HepG2 (cell line): ENCODE data around the gene SIGMAR1. TPM values are rescaled to one million over a fixed set of nuclear protein-coding genes. Genes with fewer than 3 reads are reported as not detected.

Source experiments
- HHEX ChIP-seq: IDR thresholded peaks from 2 replicates; pipeline ENCODE4 v1.6.1; 2016; ENCODE audit warnings: control low read depth
- HMG20B ChIP-seq: conservative IDR thresholded peaks from 2 replicates; pipeline ENCODE4 v1.6.1; 2016; ENCODE audit warnings: missing genetic modification reagents, missing compliant biosample characterization
- HNRNPL ChIP-seq: fragments of 200-400 bp; formaldehyde crosslinking; IDR thresholded peaks from 2 replicates; pipeline ENCODE4 v1.6.1; 2017; ENCODE audit warnings: mild to moderate bottlenecking, low read depth, low read length
- HNRNPUL1 ChIP-seq: fragments of 200-400 bp; formaldehyde crosslinking; IDR thresholded peaks from 2 replicates; pipeline ENCODE4 v1.6.1; 2017; ENCODE audit warnings: low read depth, mild to moderate bottlenecking, low read length, moderate library complexity
- IRX3 ChIP-seq: sonication (generic); formaldehyde crosslinking; IDR thresholded peaks from 2 replicates; pipeline ENCODE4 v1.8.1; 2023; ENCODE audit warnings: mild to moderate bottlenecking, low read depth, missing genetic modification reagents, borderline replicate concordance
- ISL2 ChIP-seq: sonication (generic); formaldehyde crosslinking; IDR thresholded peaks from 2 replicates; pipeline ENCODE4 v1.5.0; 2020; ENCODE audit warnings: missing genetic modification reagents
- KLF6 ChIP-seq: IDR thresholded peaks from 2 replicates; pipeline ENCODE4 v1.8.0; 2016; ENCODE audit warnings: missing biosample characterization, missing genetic modification reagents
- KLF9 ChIP-seq: IDR thresholded peaks from 2 replicates; pipeline ENCODE4 v1.6.1; 2016; ENCODE audit warnings: low read depth
- MED13 ChIP-seq: sonication (generic); formaldehyde crosslinking; IDR thresholded peaks from 2 replicates; pipeline ENCODE4 v1.5.0; 2020; ENCODE audit warnings: missing genetic modification reagents
- MLLT10 ChIP-seq: sonication (generic); formaldehyde crosslinking; IDR thresholded peaks from 2 replicates; pipeline ENCODE4 v1.4.0; 2020; ENCODE audit warnings: missing genetic modification reagents
- NFIB ChIP-seq: sonication (generic); formaldehyde crosslinking; IDR thresholded peaks from 2 replicates; pipeline ENCODE4 v1.9.0; 2021; ENCODE audit warnings: missing genetic modification reagents, mild to moderate bottlenecking, borderline replicate concordance
- NFKBIZ ChIP-seq: IDR thresholded peaks from 2 replicates; pipeline ENCODE4 v1.6.1; 2018; ENCODE audit warnings: missing genetic modification reagents, missing compliant biosample characterization
- PHF21A ChIP-seq: sonication (generic); formaldehyde crosslinking; IDR thresholded peaks from 2 replicates; pipeline ENCODE4 v1.5.0; 2020; ENCODE audit warnings: mild to moderate bottlenecking, missing genetic modification reagents
- POLR2A ChIP-seq, 2 experiments: IDR thresholded peaks; 2 replicates each; pipeline ENCODE4 v1.6.1; 2011; ENCODE audit warnings: low read depth in 2 of 2, low read length in 2 of 2, mild to moderate bottlenecking in 1 of 2, moderate library complexity in 1 of 2; ENCODE audit not compliant: insufficient read depth in 1 of 2
- SMYD3 ChIP-seq: sonication (generic); formaldehyde crosslinking; IDR thresholded peaks from 2 replicates; pipeline ENCODE4 v1.8.1; 2023; ENCODE audit warnings: mild to moderate bottlenecking, missing genetic modification reagents
- TCF7 ChIP-seq: sonication (generic); IDR thresholded peaks from 2 replicates; pipeline ENCODE4 v1.6.1; 2016; ENCODE audit warnings: antibody characterized with exemption, low read depth
- TRIM24 ChIP-seq: sonication (generic); formaldehyde crosslinking; IDR thresholded peaks from 2 replicates; pipeline ENCODE4 v1.8.0; 2022; ENCODE audit warnings: mild to moderate bottlenecking, missing genetic modification reagents
- ZKSCAN1 ChIP-seq: fragments of 150-350 bp; IDR thresholded peaks from 2 replicates; pipeline ENCODE4 v1.6.1; 2014; ENCODE audit warnings: low read length
- ZNF230 ChIP-seq: sonication (generic); formaldehyde crosslinking; IDR thresholded peaks from 2 replicates; pipeline ENCODE4 v1.4.0; 2020; ENCODE audit warnings: mild to moderate bottlenecking, missing genetic modification reagents
- ZNF441 ChIP-seq: sonication (generic); formaldehyde crosslinking; IDR thresholded peaks from 2 replicates; pipeline ENCODE4 v1.7.0; 2021; ENCODE audit warnings: missing genetic modification reagents, borderline replicate concordance
- ZNF550 ChIP-seq: sonication (generic); formaldehyde crosslinking; IDR thresholded peaks from 2 replicates; pipeline ENCODE4 v1.4.0; 2020; ENCODE audit warnings: mild to moderate bottlenecking, missing genetic modification reagents, borderline replicate concordance
- ZNF557 ChIP-seq: sonication (generic); formaldehyde crosslinking; IDR thresholded peaks from 2 replicates; pipeline ENCODE4 v1.4.0; 2020; ENCODE audit warnings: missing genetic modification reagents
- ZNF558 ChIP-seq: sonication (generic); formaldehyde crosslinking; IDR thresholded peaks from 2 replicates; pipeline ENCODE4 v1.9.0; 2022; ENCODE audit warnings: mild to moderate bottlenecking, missing genetic modification reagents, borderline replicate concordance
- ZNF660 ChIP-seq: sonication (generic); formaldehyde crosslinking; IDR thresholded peaks from 2 replicates; pipeline ENCODE4 v1.5.1; 2020; ENCODE audit warnings: mild to moderate bottlenecking, low read depth, missing genetic modification reagents, borderline replicate concordance
- ZNF891 ChIP-seq: sonication (generic); formaldehyde crosslinking; IDR thresholded peaks from 2 replicates; pipeline ENCODE4 v1.5.0; 2020; ENCODE audit warnings: mild to moderate bottlenecking, missing genetic modification reagents
- polyA plus RNA-seq, 8 experiments: library from polyadenylated mRNA; depleted of rRNA in 3 of 8; stranded (reverse) in 7 of 8; unstranded in 1 of 8; fragments of >200 nt; fragmentation: Illumina TruSeq in 4 of 8; extraction: Trizol in 4 of 8; gene quantifications; 2 replicates each; pipeline versions ENCODE4 v1.2.1 to v1.2.3, GENCODE V29; 2011 to 2016; ENCODE audit warnings: low read depth in 4 of 8, missing spikeins in 1 of 8, mixed read lengths in 1 of 8; ENCODE audit not compliant: insufficient read depth in 1 of 8
- total RNA-seq, 5 experiments: library from RNA; depleted of rRNA; stranded (reverse); fragments of >200 nt; fragmentation: Illumina TruSeq; extraction: Trizol; gene quantifications; 2 replicates each; pipeline ENCODE4 v1.2.3, GENCODE V29; 2016; ENCODE audit warnings: low read depth in 1 of 5
- TF ChIP-seq, protein P1 (sequence below): sonication (generic); formaldehyde crosslinking; IDR thresholded peaks from 2 replicates; pipeline ENCODE4 v1.5.0; 2020; ENCODE audit warnings: mild to moderate bottlenecking, missing genetic modification reagents, borderline replicate concordance
- TF ChIP-seq, protein P2 (sequence below): sonication (generic); formaldehyde crosslinking; IDR thresholded peaks from 2 replicates; pipeline ENCODE4 v1.4.0; 2020; ENCODE audit warnings: missing genetic modification reagents

SIGMAR1 gene
- total and polyA plus RNA-seq, 2 of the 13 experiments (the other 11 are each of a cell fraction or from before 2014, with no cell fraction given), result 38.9 to 60.8 TPM

DNA sequence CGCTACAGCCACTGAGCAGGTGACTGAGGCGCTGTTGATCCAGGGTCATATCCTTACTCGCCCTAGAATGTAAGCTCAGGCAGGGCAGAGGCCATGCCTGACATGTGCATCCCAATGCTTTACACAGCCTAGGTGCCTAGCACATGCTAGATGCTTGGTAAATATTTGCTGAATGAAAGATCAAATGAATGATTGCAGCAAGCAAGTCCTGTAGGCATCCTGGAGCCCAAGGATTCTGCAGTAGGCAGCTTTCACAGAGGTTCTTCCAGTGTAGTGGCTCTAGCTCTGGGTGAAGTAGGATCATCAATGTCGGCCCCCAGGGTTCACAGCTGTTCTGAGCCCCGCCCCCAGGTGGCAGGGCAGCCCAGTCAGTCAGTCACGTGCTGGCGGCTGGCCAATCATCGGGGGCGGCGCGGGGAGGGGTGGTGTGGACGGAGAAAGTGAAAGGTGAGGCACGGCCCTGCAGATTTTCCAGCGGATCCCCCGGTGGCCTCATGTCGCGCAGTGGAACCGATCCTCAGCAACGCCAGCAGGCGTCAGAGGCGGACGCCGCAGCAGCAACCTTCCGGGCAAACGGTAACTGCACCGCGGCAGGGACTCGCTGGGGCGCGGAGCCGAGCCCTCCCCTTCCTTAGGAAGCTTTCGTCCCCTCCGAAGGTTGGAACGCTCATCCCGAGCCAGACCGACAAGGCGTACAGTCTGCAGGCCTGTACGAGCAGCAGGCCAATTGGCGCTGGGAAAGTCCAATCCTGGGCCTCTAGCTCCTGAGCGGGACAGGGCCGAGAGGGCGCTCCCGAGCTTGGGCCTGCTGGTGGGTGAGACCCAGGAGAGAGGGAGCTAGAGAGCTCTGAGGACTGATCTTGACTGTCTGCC, 8.9 kb upstream of the SIGMAR1 start, which contains the start of gene GALT (continued):
- peak; percentile 58; the same call in 1 of the 2 replicates for TF ChIP-seq ZNF441 (CRISPR knock-in tag)
- TF ChIP-seq HHEX (CRISPR knock-in tag), result peak; percentile 9; the same call in 1 of the 2 replicates
- TF ChIP-seq HNRNPL, result peak; percentile 56; the same call in 1 of the 2 replicates
- peak; percentile 77; the same call in 1 of the 2 replicates for TF ChIP-seq KLF6 (CRISPR knock-in tag)
- no peak for TF ChIP-seq ZKSCAN1
- TF ChIP-seq ISL2 (CRISPR knock-in tag), result peak; percentile 19; the same call in 1 of the 2 replicates
- 0 out of 2 replicates have a peak, but pooled peaks have one; percentile 41 for TF ChIP-seq TRIM24
- peak in 1 of 2 experiments; percentile 73; a peak in 2 of 4 replicates for TF ChIP-seq POLR2A (IDR thresholded peaks at IDR 0.05; ENCODE audit: insufficient read depth in 1 of 2, low read depth in 2 of 2, low read length in 2 of 2)
- peak; percentile 20; the same call in 1 of the 2 replicates for TF ChIP-seq NFKBIZ
- TF ChIP-seq SMYD3, result no peak
- peak; percentile 85; the same call in 1 of the 2 replicates for TF ChIP-seq ZNF891
- TF ChIP-seq ZNF230 (CRISPR knock-in tag), result 0 out of 2 replicates have a peak, but pooled peaks have one; percentile 24
- 0 out of 2 replicates have a peak, but pooled peaks have one; percentile 65 for TF ChIP-seq ZNF660 (CRISPR knock-in tag)
- TF ChIP-seq IRX3, result no peak
- peak; percentile 31; the same call in 1 of the 2 replicates for TF ChIP-seq ZNF558
- TF ChIP-seq TCF7, result peak; percentile 53
- TF ChIP-seq, protein P1, sequence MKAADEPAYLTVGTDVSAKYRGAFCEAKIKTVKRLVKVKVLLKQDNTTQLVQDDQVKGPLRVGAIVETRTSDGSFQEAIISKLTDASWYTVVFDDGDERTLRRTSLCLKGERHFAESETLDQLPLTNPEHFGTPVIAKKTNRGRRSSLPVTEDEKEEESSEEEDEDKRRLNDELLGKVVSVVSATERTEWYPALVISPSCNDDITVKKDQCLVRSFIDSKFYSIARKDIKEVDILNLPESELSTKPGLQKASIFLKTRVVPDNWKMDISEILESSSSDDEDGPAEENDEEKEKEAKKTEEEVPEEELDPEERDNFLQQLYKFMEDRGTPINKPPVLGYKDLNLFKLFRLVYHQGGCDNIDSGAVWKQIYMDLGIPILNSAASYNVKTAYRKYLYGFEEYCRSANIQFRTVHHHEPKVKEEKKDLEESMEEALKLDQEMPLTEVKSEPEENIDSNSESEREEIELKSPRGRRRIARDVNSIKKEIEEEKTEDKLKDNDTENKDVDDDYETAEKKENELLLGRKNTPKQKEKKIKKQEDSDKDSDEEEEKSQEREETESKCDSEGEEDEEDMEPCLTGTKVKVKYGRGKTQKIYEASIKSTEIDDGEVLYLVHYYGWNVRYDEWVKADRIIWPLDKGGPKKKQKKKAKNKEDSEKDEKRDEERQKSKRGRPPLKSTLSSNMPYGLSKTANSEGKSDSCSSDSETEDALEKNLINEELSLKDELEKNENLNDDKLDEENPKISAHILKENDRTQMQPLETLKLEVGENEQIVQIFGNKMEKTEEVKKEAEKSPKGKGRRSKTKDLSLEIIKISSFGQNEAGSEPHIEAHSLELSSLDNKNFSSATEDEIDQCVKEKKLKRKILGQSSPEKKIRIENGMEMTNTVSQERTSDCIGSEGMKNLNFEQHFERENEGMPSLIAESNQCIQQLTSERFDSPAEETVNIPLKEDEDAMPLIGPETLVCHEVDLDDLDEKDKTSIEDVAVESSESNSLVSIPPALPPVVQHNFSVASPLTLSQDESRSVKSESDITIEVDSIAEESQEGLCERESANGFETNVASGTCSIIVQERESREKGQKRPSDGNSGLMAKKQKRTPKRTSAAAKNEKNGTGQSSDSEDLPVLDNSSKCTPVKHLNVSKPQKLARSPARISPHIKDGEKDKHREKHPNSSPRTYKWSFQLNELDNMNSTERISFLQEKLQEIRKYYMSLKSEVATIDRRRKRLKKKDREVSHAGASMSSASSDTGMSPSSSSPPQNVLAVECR (CRISPR knock-in tag), result peak; percentile 92
- TF ChIP-seq MED13 (CRISPR knock-in tag), result no peak
- TF ChIP-seq HNRNPUL1, result no peak
- TF ChIP-seq NFIB (CRISPR knock-in tag), result no peak
- no peak for TF ChIP-seq ZNF557 (CRISPR knock-in tag)
- no peak for TF ChIP-seq ZNF550 (CRISPR knock-in tag)
- TF ChIP-seq, protein P2, sequence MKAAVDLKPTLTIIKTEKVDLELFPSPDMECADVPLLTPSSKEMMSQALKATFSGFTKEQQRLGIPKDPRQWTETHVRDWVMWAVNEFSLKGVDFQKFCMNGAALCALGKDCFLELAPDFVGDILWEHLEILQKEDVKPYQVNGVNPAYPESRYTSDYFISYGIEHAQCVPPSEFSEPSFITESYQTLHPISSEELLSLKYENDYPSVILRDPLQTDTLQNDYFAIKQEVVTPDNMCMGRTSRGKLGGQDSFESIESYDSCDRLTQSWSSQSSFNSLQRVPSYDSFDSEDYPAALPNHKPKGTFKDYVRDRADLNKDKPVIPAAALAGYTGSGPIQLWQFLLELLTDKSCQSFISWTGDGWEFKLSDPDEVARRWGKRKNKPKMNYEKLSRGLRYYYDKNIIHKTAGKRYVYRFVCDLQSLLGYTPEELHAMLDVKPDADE (CRISPR knock-in tag), result no peak
- TF ChIP-seq PHF21A (CRISPR knock-in tag), result peak; percentile 71
- no peak for TF ChIP-seq HMG20B (CRISPR knock-in tag)
- 0 out of 2 replicates have a peak, but pooled peaks have one; percentile 40 for TF ChIP-seq KLF9 (CRISPR knock-in tag)
- no peak for TF ChIP-seq MLLT10 (CRISPR knock-in tag)
